Brain pericyte (primary cell): ENCODE measurements around the gene TNNI3.
"Not testable (repeated sequence)": the region's sequence is repeated elsewhere in the genome, so short reads cannot be mapped to it uniquely, and the experiment has no call there.

Source experiments
- DNase-seq: peaks from one replicate; pipeline ENCODE4 v3.0.0-alpha.2; 2012; ENCODE audit warnings: low read depth, low spot score

The TNNI3 gene

GRCh38 chr19:55157064-55157908 lies at the start of gene TNNI3:
Gene TNNI3, minus strand, starts transcription at chr19:55157732. Its CDS starts 143 bp downstream, at chr19:55157589.
- DNase-seq = no peak

- DNase-seq = peak; percentile 75
Measured at GRCh38 chr19:55206664-55207500, 49.4 kb upstream of the TNNI3 start.

DNA sequence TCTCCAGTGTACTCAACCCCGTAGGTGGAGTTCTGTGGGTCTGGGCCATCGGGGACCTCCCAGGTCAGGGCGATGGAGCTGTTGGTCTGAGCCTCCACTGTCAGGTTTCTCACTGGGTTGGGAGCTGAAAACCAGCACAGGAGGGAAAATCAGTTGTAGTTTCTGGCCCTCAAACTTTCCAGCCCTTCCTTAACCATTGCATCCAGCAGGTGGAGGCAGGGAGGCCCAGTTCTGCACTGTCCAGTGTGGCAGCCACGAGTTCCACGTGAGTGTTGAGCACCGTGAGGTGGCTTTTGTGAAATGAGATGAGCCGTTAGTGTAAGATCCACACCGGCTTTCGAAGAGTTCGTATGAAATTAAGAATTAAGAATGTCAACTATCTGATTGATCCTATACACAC lies 44.7 kb upstream of the TNNI3 start:
- DNase-seq = not testable (repeated sequence)

DNA sequence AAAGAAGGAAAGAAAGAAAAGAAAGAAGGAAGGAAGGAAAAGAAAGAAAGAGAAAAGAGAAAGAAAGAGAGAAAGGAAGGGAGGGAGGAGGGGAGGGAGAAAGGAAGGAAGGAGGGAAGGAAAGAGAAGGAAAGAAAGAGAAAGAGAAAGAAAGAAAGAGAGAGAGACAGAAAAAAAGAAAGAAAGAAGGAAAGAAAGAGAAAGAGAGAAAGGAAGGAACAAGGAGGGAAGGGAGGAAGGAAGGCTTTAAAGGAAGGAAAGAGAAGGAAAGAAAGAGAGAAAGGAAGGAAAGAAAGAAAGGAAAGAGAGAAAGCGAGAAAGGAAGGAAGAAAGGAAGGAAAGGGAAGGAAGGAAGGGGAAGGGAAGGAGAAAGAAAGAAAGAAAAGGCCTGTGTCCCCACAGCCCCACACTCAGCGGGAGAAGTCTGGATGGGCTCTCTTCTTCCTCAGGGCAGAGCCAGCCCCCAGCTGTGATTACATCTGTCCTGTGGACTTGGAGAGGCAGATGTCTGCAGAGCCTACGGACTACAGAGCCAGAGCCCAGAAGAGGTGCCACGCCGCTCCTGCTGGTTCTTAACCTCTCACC lies 42.2 kb upstream of the TNNI3 start:
- no peak for DNase-seq

DNA sequence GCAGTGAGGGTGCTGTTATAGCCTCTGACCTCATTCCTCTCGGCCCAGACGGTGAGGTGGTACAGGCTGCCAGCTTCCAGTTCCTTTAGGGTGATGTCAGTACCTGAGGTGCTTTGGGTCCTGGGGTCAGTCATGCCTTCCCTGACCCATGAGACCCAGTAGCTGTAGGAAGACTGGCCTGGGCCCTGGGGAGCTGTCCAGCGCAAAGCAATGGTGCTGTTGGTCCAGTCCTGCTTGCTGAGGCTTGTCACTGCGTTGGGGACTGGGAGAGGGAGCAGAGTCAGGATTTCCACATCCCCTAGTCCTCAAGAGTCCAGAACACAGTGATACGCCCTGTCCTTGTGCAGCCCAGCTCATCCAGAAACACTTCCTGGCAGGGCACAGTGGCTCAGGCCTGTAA lies 41.1 kb upstream of the TNNI3 start:
- DNase-seq = no peak

DNA sequence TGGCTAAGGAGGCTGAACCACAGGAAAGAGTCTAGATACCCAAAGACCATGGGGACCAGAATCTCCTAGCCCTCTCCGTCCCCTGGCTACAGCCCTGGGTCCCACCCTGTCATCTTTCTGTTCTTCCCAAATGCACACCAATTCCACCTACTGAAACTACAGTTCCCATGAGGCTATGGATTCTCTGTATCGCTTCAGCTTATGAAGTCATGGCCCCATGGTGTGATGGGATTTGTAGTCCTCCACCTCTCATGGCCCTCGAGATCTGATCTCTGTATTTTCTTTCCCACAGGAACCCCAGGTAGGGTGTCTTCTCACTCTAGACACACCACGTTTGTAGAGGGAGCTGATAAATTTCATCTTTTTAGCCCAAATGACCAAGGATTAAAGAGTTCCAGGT lies 40.0 kb upstream of the TNNI3 start:
- no peak for DNase-seq

- no peak for DNase-seq
Measured at GRCh38 chr19:55196803-55197202, 39.3 kb upstream of the TNNI3 start.

GRCh38 chr19:55193481-55193880 lies 35.9 kb upstream of the TNNI3 start:
- DNase-seq = no peak

DNA sequence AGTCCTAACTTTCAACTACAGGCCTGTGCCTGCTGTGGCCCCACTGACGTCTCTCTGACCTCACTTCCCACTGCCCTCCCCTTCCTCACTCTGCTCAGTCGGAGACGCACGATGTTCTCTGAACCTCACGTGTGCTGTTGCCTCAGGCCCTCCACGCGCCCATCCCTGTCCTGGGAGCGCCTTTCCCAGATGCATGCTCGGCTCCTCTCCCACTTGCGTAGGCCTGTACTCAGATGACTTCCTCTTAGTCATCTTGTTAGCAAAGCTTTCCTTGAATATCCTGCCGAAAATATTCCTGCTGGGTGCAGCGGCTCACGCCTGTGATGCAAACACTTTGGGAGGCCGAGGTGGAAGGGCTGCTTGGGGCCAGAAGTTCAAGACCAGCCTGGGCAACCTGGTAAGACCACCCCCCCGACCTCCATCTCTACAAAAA lies 31.9 kb upstream of the TNNI3 start:
- peak; percentile 86 for DNase-seq

DNA sequence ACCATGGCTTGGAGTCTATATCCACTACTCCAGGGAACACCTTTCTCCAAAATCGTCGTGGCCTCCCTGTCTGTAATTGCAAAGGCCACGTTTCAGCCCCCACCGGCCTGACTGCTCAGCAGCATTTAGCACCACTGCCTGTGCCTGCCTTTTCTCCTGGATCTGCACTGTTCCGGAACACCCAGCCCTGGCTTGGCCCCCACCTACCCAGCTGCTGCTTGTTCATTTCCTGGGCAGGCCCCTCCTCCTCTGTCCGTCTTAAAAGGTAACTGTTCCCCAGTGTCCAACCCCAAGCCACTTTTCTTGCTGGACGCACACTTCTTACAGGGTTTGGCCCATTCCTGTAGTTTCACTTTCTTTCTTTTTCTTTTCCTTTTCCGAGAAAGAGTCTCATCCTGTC lies 31.1 kb upstream of the TNNI3 start:
- no peak for DNase-seq

DNA sequence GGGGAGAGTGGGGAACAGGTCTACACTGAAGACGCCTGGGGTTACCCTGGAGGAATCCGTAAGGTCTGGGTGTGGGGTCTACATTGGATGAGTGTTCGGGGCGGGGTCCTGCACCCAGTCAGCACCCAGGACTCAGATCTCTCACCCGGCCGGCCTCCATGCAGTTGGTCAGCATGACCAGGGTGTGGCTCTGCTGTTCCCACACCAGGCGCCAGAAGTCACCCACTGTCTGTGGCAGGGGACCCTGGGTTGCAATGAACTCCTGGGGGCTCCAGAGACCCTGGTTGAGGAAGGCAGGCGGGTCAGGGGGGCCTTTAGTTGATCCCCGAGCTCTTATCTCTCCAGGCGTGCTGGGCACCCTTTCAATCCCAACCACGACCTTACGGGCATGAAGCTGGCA lies 28.5 kb upstream of the TNNI3 start:
- DNase-seq = no peak

GRCh38 chr19:55181740-55182139 lies 24.2 kb upstream of the TNNI3 start:
- no peak for DNase-seq

DNA sequence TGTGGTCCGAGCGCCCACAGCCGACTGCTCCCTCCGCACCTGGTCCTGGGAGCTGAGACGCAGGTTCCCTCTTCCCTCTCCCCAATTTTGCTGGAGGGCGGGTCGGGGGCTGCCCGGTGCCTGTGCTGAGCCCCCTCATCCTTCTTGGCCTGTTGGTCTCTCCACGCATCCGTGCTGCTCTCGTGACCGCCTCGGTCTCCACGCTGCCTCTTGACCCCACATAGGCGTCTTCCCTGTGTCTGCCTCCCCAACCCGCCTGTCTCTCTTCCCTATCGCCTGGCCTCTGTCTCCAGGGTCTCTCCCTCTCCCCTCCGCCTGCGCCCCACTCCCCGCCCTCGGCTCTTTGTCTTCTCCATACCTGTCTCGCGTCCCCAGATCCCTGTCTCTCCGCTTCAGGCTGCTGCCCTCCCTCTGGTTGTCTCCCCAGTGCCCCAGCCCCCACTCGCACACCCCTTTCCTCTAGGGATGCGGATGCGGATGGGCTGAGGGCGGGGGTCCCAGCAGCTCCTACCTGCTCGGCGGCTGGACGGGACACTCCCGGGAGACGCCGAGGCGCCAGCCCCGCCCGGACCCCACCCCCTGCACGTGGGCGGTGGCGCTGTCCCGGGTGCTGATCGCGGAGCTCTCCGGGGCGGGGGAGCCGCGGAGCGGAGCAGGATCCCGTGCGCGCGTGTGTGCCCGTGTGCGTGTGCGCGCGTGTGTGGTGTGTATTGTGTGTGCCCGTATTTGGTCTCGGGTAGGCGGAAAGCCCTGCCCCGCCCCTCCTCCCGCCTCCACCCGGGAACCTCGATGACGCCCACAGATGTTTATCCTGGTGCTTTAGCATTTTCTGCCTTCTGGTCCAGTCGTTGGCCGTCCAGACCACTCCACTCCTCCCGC lies 22.3 kb upstream of the TNNI3 start, which contains the start of gene SYT5:
TSS of gene SYT5 (minus strand) at position 684 of the 879 bp plus-strand sequence. CDS start 1,248 bp downstream, outside the sequence.
- DNase-seq = no peak

DNA sequence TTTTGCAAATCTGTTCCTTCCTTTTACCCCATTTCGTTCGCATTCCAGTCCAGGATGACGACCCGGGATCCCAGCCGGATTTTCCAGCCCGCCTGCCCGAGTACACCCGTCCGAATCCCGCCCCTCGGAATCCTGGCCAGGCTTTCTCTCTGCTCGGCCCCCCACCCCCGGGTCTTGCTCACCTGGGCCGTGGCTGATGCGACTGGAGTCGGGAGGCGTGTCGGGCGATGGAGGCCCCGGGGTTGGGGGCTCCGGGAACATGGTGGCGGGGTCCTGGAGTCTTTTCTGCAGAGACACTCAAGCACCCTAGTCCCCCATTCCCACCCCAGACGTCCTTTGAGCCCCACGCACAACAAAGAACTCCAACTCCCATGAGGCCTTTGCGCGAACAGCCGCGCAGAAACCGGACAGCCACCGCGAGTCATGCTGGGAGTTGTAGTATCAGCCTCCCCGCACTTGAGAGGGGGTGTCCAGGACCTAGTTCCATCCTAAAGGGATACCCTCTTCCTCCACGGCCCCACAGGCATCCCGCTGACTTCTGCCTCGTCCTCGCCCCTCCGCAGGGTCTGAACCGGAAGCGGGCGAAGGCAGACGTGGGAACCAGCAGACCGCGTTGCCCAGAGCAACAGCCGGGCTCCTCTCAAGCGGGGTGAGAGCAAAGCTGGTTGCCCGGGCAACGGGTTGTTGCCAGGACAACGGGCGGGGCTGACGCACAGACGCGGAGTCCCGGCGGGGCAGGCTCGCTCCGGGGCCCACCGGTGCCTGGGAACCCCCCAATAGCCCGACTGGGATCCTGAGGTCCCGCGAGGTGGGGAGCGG lies 21.5 kb upstream of the TNNI3 start:
- no peak for DNase-seq

- no peak for DNase-seq
Measured at GRCh38 chr19:55176076-55176475, 18.5 kb upstream of the TNNI3 start.

GRCh38 chr19:55175117-55175867 lies 17.8 kb upstream of the TNNI3 start:
- no peak for DNase-seq

GRCh38 chr19:55174425-55175116 lies 17.0 kb upstream of the TNNI3 start:
- no peak for DNase-seq

DNA sequence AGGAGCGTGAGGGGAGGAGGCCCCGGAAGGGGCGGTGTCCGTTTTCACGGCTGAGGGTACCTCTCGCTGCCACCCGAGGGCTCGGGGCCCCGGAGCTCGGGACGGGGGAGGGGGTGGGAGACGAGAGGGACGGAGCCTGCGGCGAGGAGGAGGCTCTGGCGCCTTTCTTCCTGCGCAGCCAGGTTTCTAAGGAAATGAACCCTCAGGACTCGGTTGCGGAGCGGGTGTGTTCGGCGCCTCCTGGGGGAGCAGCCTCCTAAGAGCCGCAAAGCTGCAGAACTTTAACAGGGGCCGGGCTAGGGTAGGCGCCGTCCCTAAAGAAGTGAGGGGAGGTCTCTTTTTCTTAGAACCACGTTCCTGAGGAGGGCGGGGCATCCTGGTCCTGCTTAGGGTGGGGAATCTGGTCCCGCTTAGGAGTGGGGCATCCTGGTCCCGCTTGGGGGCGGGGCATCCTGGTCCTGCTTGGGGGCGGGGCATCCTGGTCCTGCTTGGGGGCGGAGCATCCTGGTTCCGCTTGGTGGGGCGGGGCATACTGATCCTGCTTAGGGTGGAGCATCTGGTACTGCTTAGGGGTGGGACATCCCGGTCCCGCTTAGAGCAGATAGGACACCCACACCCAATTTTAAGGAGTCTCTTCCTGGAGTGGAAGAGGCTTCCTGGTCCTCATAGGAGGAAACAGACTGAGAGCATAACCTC lies 16.3 kb upstream of the TNNI3 start:
- no peak for DNase-seq
